ENCODE data around the gene HYAL4.

DNA sequence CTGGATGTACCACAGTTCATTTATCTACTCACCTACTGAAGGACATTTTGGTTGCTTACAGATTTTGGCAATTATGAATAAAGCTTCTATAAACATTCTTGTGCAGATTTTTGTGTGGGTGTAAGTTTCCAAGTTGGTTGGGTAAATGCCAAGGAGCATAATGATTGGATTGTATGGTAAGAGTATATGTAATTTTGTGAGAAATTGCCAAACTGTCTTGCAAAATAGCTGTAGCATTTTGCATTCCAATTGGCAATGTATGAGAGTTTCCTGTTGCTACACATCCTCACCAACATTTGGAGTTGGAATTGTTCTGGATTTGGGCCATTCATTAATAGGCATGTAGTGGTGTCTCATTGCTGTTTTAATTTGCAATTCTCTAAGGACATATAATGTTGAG lies 33.9 kb upstream of the HYAL4 start:
- TF ChIP-seq POLR2AphosphoS5 (IDR thresholded peaks at IDR 0.05): no peak
- TF ChIP-seq, protein P1, sequence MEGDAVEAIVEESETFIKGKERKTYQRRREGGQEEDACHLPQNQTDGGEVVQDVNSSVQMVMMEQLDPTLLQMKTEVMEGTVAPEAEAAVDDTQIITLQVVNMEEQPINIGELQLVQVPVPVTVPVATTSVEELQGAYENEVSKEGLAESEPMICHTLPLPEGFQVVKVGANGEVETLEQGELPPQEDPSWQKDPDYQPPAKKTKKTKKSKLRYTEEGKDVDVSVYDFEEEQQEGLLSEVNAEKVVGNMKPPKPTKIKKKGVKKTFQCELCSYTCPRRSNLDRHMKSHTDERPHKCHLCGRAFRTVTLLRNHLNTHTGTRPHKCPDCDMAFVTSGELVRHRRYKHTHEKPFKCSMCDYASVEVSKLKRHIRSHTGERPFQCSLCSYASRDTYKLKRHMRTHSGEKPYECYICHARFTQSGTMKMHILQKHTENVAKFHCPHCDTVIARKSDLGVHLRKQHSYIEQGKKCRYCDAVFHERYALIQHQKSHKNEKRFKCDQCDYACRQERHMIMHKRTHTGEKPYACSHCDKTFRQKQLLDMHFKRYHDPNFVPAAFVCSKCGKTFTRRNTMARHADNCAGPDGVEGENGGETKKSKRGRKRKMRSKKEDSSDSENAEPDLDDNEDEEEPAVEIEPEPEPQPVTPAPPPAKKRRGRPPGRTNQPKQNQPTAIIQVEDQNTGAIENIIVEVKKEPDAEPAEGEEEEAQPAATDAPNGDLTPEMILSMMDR (IDR thresholded peaks at IDR 0.05; ENCODE audit: poor library complexity, severe bottlenecking): no peak
- TF ChIP-seq EZH2 (IDR thresholded peaks at IDR 0.05; ENCODE audit: borderline replicate concordance, insufficient read depth, low read length, poor library complexity, severe bottlenecking): no peak
- no peak for TF ChIP-seq MXI1 (conservative IDR thresholded peaks at IDR 0.05; ENCODE audit: poor library complexity, severe bottlenecking)
- TF ChIP-seq, protein P2, sequence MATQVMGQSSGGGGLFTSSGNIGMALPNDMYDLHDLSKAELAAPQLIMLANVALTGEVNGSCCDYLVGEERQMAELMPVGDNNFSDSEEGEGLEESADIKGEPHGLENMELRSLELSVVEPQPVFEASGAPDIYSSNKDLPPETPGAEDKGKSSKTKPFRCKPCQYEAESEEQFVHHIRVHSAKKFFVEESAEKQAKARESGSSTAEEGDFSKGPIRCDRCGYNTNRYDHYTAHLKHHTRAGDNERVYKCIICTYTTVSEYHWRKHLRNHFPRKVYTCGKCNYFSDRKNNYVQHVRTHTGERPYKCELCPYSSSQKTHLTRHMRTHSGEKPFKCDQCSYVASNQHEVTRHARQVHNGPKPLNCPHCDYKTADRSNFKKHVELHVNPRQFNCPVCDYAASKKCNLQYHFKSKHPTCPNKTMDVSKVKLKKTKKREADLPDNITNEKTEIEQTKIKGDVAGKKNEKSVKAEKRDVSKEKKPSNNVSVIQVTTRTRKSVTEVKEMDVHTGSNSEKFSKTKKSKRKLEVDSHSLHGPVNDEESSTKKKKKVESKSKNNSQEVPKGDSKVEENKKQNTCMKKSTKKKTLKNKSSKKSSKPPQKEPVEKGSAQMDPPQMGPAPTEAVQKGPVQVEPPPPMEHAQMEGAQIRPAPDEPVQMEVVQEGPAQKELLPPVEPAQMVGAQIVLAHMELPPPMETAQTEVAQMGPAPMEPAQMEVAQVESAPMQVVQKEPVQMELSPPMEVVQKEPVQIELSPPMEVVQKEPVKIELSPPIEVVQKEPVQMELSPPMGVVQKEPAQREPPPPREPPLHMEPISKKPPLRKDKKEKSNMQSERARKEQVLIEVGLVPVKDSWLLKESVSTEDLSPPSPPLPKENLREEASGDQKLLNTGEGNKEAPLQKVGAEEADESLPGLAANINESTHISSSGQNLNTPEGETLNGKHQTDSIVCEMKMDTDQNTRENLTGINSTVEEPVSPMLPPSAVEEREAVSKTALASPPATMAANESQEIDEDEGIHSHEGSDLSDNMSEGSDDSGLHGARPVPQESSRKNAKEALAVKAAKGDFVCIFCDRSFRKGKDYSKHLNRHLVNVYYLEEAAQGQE (IDR thresholded peaks at IDR 0.05; ENCODE audit: borderline replicate concordance): no peak
- TF ChIP-seq RAD21 (conservative IDR thresholded peaks at IDR 0.05): no peak
- no peak for TF ChIP-seq TAF1 (IDR thresholded peaks at IDR 0.05; ENCODE audit: low read depth)
- no peak for TF ChIP-seq EP300 (conservative IDR thresholded peaks at IDR 0.05; ENCODE audit: poor library complexity, severe bottlenecking)
- TF ChIP-seq SMC3 (conservative IDR thresholded peaks at IDR 0.05; ENCODE audit: poor library complexity): no peak
